Measurements from ENCODE around the gene OR5H1.
"Not testable (repeated sequence)": the region's sequence is repeated elsewhere in the genome, so short reads cannot be mapped to it uniquely, and the experiment has no call there.

Gene OR5H1

GRCh38 chr3:98130421-98130820, at the start of gene OR5H1:
OR5H1 (plus strand) TSS chr3:98130721; CDS start chr3:98132698, 1,977 bp downstream.
- no peak for DNase-seq (ENCODE audit: low read depth in 4 of 4, low spot score in 1 of 4)

- no peak for DNase-seq (ENCODE audit: low read depth in 4 of 4, low spot score in 1 of 4)
Measured at GRCh38 chr3:98086873-98087272, 43.6 kb upstream of the OR5H1 start, which contains the start of gene OR5AC2. OR5AC2 (plus strand) TSS chr3:98087173; CDS start chr3:98087173, 0 bp downstream.

GRCh38 chr3:98095882-98096281, 34.6 kb upstream of the OR5H1 start:
- DNase-seq (ENCODE audit: low read depth in 4 of 4, low spot score in 1 of 4): no peak

GRCh38 chr3:98099848-98100247, 30.7 kb upstream of the OR5H1 start:
- no peak for DNase-seq (ENCODE audit: low read depth in 4 of 4, low spot score in 1 of 4)

DNA sequence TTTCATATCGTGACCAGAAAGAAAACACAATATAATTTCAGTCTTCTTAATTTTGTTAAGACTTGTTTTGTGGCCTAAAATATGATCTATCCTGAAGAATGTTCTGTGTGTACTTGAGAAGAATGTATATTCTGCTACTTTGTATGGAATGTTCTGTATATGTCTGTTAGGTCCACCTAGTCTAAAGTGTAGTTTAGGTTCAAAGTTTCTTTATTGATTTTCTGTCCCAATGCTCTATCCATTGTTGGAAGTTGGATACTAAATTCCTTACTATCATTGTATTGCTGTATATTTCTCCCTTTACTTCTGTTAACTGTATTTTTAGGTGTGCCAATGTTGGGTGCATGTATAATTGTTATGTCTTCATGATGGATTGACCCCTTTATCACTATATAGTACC, 22.4 kb upstream of the OR5H1 start:
- DNase-seq (ENCODE audit: low read depth in 4 of 4, low spot score in 1 of 4): no peak

GRCh38 chr3:98109807-98110549, 20.5 kb upstream of the OR5H1 start:
- DNase-seq (ENCODE audit: low read depth in 4 of 4, low spot score in 1 of 4): no peak

DNA sequence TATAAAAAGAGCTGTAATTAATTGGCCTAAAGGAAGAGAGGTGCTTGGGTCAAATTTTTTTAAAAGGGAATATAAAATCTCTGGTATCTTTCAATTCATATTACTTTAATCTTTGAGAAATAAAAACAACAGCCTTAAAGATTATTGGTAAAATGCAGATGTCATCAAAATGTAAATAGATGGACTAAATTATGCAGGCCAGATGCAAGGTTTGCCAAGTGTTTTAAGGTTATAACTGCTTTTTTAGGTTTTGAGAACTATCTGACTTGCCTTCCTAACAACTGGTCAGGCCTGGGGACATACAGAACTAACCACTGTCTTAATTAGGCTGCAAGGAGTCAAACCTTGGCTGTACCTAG, 20.0 kb upstream of the OR5H1 start:
- no peak for DNase-seq (ENCODE audit: low read depth in 4 of 4, low spot score in 1 of 4)

DNA sequence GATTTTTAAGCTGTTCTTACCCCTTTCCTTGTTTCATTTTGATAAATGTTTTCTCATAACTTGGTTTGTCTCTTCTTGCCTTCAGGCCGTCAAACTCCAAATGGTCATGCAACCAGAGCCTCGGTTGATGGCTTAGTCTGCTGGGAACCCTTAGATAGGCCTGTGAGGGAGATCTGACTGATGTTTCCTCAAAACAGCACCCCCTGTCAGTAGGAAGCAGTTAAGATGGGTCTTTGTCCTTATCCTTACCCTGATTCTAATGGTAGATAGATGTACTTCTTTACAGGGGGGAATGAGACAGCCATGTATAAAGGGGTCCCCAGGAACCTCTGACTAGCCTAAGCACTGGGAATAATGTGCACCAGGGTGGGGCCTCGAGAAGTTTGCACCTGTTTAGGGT, 16.3 kb upstream of the OR5H1 start:
- DNase-seq (ENCODE audit: low read depth in 4 of 4, low spot score in 1 of 4): no peak

GRCh38 chr3:98115717-98116116, 14.8 kb upstream of the OR5H1 start:
- DNase-seq (ENCODE audit: low read depth in 4 of 4, low spot score in 1 of 4): no peak

DNA sequence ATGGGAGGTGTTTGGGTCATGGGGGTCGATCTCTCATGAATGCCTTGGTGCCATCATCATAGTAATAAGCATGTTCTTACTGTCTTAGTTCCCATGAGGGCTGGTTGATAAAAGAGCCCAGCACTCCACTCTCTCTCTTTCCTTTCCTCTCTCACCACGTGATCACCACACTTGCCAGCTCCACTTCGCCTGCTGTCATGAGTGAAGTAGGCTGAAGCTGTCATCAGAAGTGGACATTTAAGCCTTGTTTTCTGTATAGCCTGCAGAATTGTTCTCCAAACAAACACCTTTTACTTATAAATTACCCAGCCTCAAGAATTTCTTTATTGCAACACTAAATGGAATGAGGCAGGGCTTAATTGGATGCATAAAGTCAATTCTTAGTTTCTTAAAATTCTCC, 6.1 kb downstream of the OR5H1 start:
- no peak for DNase-seq (ENCODE audit: low read depth in 4 of 4, low spot score in 1 of 4)

DNA sequence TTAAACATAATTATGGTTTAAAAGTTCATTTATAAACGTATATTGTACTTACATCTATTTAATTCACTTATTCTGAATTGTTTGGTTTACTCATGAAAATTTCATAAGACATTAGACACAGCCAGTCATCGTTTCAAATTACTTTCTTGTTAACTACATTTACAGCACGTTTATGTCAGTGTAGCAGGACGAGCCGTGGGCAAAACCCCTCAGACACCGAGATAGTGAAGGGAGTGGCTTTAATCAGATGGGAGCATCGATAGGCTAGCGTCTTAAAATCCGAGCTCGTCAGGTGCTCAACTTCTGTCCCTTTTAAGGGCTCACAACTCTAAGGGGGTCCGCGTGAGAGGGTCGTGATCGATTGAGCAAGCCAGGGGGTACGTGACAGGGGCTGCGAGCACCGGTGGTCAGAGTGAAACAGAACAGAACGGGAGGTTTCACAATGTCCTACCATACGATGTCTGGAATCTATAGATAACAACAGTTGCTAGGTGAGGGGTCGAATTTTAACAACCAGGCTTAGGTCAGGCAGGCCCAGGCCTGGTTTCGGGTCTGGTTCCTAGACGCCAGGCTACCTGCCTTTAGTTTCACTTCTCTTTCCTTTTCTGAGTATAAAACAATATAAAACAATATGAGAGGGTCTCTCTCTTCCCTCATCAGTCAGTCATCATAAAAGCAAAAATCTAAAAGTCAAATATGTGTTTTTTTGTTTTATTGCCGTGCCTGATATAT, 7.5 kb downstream of the OR5H1 start:
- not testable (repeated sequence) for DNase-seq (ENCODE audit: low read depth in 4 of 4, low spot score in 1 of 4)

GRCh38 chr3:98140531-98140930, 10.0 kb downstream of the OR5H1 start:
- DNase-seq (ENCODE audit: low read depth in 4 of 4, low spot score in 1 of 4): no peak

GRCh38 chr3:98147179-98147578, 16.7 kb downstream of the OR5H1 start, which contains the start of gene OR5H14:
OR5H14 (plus strand) TSS chr3:98147479; CDS start chr3:98149386, 1,907 bp downstream.
- no peak for DNase-seq (ENCODE audit: low read depth in 4 of 4, low spot score in 1 of 4)

GRCh38 chr3:98148751-98149150, 18.2 kb downstream of the OR5H1 start:
- no peak for DNase-seq (ENCODE audit: low read depth in 4 of 4, low spot score in 1 of 4)

DNA sequence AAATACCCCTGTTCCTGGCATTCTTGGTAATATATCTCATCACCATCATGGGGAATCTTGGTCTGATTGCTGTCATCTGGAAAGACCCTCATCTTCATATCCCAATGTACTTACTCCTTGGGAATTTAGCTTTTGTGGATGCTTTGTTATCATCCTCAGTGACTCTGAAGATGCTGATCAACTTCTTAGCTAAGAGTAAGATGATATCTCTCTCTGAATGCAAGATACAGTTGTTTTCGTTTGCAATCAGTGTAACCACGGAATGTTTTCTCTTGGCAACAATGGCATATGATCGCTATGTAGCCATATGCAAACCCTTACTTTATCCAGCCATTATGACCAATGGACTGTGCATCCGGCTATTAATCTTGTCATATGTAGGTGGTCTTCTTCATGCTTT, 18.9 kb downstream of the OR5H1 start:
- not testable (repeated sequence) for DNase-seq (ENCODE audit: low read depth in 4 of 4, low spot score in 1 of 4)

DNA sequence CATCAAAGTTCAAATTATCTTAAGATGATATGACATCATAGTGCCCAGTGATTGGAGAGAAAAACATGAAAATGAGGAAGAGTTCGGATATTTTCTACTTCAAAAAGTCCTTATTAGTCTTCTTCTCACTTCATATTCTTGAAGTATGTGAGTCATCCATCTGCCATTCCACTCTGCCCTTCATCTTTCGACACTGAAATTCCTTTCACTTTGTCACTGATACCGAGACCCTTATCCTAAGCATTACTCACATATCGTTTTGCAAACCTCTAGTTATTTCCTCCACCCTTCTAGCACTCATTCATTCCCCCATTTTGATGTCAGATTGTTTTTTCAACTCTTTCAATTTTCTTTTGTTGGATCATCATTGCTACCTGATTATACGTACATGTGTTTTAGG, 20.7 kb downstream of the OR5H1 start:
- no peak for DNase-seq (ENCODE audit: low read depth in 4 of 4, low spot score in 1 of 4)

DNA sequence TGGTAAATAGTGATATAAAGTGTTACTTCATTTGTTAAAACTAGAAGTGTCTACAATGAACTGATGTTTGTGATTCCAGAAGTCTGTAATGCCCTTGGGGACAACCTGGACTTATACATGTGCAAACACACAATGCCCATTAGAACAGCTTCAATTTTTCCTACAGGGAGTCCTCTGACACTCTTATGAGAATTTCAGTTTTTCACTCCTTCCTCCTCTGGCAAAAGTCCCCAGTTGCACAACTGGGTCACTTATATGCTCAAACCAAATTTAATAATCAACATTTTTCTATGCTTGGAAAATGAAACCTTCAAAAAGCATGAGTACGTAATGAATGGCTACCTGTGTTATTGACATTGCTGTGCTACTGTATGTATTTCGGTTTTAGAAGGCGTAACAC, 35.9 kb downstream of the OR5H1 start, which contains the start of gene OR5H15:
Gene OR5H15, plus strand, starts transcription at position 301 of the 400 bp plus-strand sequence. CDS start 2,004 bp downstream, outside the sequence.
- DNase-seq (ENCODE audit: low read depth in 4 of 4, low spot score in 1 of 4): no peak

- no peak for DNase-seq (ENCODE audit: low read depth in 4 of 4, low spot score in 1 of 4)
Measured at GRCh38 chr3:98171071-98171470, 40.5 kb downstream of the OR5H1 start.

DNA sequence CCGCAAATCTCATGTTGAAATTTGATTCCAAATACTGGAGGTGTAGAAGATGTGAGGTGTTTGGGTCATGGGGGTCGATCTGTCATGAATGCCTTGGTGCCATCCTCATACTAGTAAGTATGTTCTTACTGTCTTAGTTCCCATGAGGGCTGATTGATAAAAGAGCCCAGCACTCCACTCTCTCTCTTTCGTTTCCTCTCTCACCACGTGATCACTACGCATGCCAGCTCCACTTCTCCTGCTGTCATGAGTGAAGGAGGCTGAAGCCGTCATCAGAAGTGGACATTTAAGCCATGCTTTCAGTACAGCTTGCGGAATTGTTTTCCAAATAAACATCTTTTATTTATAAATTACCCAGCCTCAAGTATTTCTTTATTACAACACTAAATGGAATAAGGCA, 42.1 kb downstream of the OR5H1 start:
- DNase-seq (ENCODE audit: low read depth in 4 of 4, low spot score in 1 of 4): no peak

GRCh38 chr3:98180319-98180890, 49.9 kb downstream of the OR5H1 start:
- no peak for DNase-seq (ENCODE audit: low read depth in 4 of 4, low spot score in 1 of 4)

DNA sequence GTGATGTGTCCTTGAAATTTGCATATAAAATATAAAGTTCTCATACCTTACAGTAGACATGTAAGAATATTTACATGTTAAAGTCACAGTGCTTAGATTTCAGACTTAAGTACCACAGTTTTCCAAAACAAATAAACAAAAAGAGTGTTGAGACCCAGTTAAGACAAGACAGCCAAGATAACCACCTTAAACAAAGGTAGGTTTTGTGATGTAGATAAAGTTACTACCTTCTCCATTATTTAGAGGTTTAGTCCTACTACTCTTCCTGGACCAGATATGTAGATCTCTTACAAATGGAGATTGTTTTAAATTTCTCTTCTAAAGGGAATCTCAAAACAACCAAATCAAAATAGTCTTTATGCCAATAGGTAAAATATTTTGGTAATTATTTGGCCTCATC, 51.7 kb downstream of the OR5H1 start:
- DNase-seq (ENCODE audit: low read depth in 4 of 4, low spot score in 1 of 4): no peak

GRCh38 chr3:98185180-98185579, 54.7 kb downstream of the OR5H1 start:
- no peak for DNase-seq (ENCODE audit: low read depth in 4 of 4, low spot score in 1 of 4)
